NB4 (cell line): ENCODE results near the gene FAM83C.

Experiments
- DNase-seq: peaks from one replicate; pipeline ENCODE4 v3.0.0; 2010; ENCODE audit warnings: low read depth
- H3K4me3 ChIP-seq: one replicate; pipeline ENCODE4 v1.5.1; 2011; ENCODE audit warnings: mild to moderate bottlenecking, low read depth, low read length, moderate library complexity
- MYC ChIP-seq: IDR thresholded peaks from 2 replicates; pipeline ENCODE4 v1.6.1; 2011; ENCODE audit warnings: low read depth, low read length
- POLR2A ChIP-seq: IDR thresholded peaks from 2 replicates; pipeline ENCODE4 v1.6.1; 2011; ENCODE audit warnings: mild to moderate bottlenecking; ENCODE audit not compliant: insufficient read length; ENCODE audit errors: extremely low read depth
- TF ChIP-seq, protein P1 (sequence below): IDR thresholded peaks from one replicate; pipeline ENCODE4 v1.5.1; 2012; ENCODE audit warnings: low read depth, low read length
- TF ChIP-seq, protein P2 (sequence below): IDR thresholded peaks from 2 replicates; pipeline ENCODE4 v1.6.1; 2011; ENCODE audit warnings: low read depth, low read length

Gene FAM83C

GRCh38 chr20:35333606-35334005 lies 41.4 kb upstream of the FAM83C start:
- no peak for DNase-seq
- no peak overlapping the region for H3K4me3 ChIP-seq
- TF ChIP-seq, protein P1, sequence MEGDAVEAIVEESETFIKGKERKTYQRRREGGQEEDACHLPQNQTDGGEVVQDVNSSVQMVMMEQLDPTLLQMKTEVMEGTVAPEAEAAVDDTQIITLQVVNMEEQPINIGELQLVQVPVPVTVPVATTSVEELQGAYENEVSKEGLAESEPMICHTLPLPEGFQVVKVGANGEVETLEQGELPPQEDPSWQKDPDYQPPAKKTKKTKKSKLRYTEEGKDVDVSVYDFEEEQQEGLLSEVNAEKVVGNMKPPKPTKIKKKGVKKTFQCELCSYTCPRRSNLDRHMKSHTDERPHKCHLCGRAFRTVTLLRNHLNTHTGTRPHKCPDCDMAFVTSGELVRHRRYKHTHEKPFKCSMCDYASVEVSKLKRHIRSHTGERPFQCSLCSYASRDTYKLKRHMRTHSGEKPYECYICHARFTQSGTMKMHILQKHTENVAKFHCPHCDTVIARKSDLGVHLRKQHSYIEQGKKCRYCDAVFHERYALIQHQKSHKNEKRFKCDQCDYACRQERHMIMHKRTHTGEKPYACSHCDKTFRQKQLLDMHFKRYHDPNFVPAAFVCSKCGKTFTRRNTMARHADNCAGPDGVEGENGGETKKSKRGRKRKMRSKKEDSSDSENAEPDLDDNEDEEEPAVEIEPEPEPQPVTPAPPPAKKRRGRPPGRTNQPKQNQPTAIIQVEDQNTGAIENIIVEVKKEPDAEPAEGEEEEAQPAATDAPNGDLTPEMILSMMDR: no peak
- TF ChIP-seq POLR2A: no peak
- TF ChIP-seq MYC: no peak
- TF ChIP-seq, protein P2, sequence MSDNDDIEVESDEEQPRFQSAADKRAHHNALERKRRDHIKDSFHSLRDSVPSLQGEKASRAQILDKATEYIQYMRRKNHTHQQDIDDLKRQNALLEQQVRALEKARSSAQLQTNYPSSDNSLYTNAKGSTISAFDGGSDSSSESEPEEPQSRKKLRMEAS: no peak

- TF ChIP-seq, protein P1: no peak
- TF ChIP-seq POLR2A: no peak
- no peak for TF ChIP-seq MYC
- TF ChIP-seq, protein P2: no peak
- no peak overlapping the region for H3K4me3 ChIP-seq
- no peak for DNase-seq
Observed at GRCh38 chr20:35332540-35333200, 40.4 kb upstream of the FAM83C start.

DNA sequence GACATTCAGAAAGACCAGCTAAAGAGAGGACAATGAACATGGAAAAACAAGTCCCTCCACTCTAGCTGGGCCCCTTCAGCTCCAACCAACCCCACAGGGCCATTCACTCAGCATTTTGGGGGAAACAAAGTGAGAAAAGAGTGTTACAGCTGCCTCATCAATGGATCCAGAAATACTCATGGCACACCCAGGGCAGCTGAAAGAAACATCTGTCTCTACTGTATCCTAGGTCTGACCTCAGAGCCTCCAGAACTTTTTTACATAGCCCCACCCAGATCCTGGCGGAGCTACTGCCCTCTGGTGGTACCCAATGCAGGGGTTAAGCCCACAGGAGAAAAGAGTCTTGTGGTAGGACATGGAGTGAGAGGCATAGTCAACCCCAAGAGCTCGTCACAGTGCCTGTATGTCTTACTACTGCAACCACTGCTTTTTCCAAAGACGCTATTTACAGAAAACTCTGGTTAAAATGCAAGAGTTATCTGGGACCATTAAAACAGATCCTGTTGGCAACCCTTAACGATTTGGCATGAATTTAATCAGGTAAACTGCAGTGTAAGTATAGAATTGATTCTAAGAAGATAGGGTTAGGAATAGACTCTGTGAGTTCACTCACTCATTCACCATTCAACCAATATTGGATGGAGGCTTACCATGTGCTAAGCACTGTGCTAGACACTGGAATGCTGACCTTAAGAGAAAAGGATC lies 37.4 kb upstream of the FAM83C start:
- peak; percentile 71 for DNase-seq
- TF ChIP-seq, protein P1: peak; percentile 97
- TF ChIP-seq MYC (no peak), POLR2A (no peak)
- TF ChIP-seq, protein P2: 0 out of 2 replicates have a peak, but pooled peaks have one; percentile 8
- no peak overlapping the region for H3K4me3 ChIP-seq

DNA sequence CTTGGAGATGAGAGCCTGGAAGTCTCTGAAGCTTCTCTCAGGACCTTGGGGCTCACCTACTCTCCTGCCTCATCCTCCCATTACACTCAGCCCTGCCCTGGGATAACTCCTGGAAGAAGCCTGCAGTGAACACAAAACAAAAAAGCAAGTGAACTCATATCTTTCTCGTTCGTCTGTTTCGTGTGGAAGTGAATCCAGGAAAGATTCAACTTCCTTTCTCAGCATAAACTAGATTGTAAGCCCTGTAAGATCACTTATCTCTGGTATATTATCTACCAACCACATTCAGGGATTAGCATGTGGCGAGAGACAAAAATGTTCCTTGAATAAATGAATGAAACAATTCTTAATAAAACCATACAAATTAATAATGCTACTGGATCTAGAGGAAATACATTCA lies 36.5 kb upstream of the FAM83C start:
- TF ChIP-seq POLR2A (no peak), MYC (no peak)
- TF ChIP-seq, protein P1: no peak
- TF ChIP-seq, protein P2: no peak
- no peak overlapping the region for H3K4me3 ChIP-seq
- DNase-seq: no peak

GRCh38 chr20:35328095-35328685 lies 36.0 kb upstream of the FAM83C start:
- TF ChIP-seq, protein P1: no peak
- DNase-seq: no peak
- H3K4me3 ChIP-seq: no peak overlapping the region
